Stimulated activated CD8-positive, alpha-beta memory T cell treated with anti-CD3 and anti-CD28 coated beads, Interleukin-2, amount 100 ng/mL, for 1 hour (primary cell): ENCODE measurements around the gene ZNF23.
"Not testable (repeated sequence)": the region's sequence is repeated elsewhere in the genome, so short reads cannot be mapped to it uniquely, and the experiment has no call there.

Source experiments
- DNase-seq, 2 donors: peaks; one replicate each; pipeline ENCODE4 v3.0.0-alpha.2; 2020; ENCODE audit warnings: low read depth in 2 of 2

The ZNF23 gene

GRCh38 chr16:71461686-71462648 lies at the start of gene ZNF23:
Gene ZNF23 (minus strand): TSS chr16:71462247. CDS start chr16:71456796, 5,451 bp downstream.
- peak; percentile 47 to 63 for DNase-seq

- DNase-seq, result no peak
Observed at GRCh38 chr16:71507061-71507460, 45.0 kb upstream of the ZNF23 start.

- no peak for DNase-seq
Observed at GRCh38 chr16:71504901-71505300, 42.9 kb upstream of the ZNF23 start.

GRCh38 chr16:71504051-71504450 lies 42.0 kb upstream of the ZNF23 start:
- not testable (repeated sequence) for DNase-seq

- DNase-seq, result no peak
Observed at GRCh38 chr16:71501547-71501946, 39.5 kb upstream of the ZNF23 start.

GRCh38 chr16:71500964-71501363 lies 38.9 kb upstream of the ZNF23 start:
- DNase-seq, result no peak

- peak in 1 of 2 donors; percentile 10 for DNase-seq
Observed at GRCh38 chr16:71499775-71500364, 37.8 kb upstream of the ZNF23 start.

- DNase-seq, result no peak
Observed at GRCh38 chr16:71498031-71498430, 36.0 kb upstream of the ZNF23 start.

- no peak for DNase-seq
Observed at GRCh38 chr16:71493213-71493612, 31.2 kb upstream of the ZNF23 start.

- no peak for DNase-seq
Observed at GRCh38 chr16:71492786-71493185, 30.7 kb upstream of the ZNF23 start.

- no peak for DNase-seq
Observed at GRCh38 chr16:71491054-71491453, 29.0 kb upstream of the ZNF23 start.

- DNase-seq, result no peak
Observed at GRCh38 chr16:71490361-71490760, 28.3 kb upstream of the ZNF23 start.

GRCh38 chr16:71489122-71489521 lies 27.1 kb upstream of the ZNF23 start, which contains the start of gene ZNF19:
Gene ZNF19 (minus strand): TSS chr16:71489324. CDS start chr16:71482114, 7,210 bp downstream.
- DNase-seq, result no peak

GRCh38 chr16:71484006-71484893 lies 22.2 kb upstream of the ZNF23 start:
- DNase-seq, result peak; percentile 53 to 59

- DNase-seq, result no peak
Observed at GRCh38 chr16:71482569-71482968, 20.5 kb upstream of the ZNF23 start.

GRCh38 chr16:71480956-71481355 lies 18.9 kb upstream of the ZNF23 start:
- no peak for DNase-seq

- DNase-seq, result no peak
Observed at GRCh38 chr16:71479420-71479819, 17.4 kb upstream of the ZNF23 start.

- DNase-seq, result no peak
Observed at GRCh38 chr16:71476457-71477124, 14.5 kb upstream of the ZNF23 start.

GRCh38 chr16:71474864-71475263 lies 12.8 kb upstream of the ZNF23 start:
- DNase-seq, result no peak

- no peak for DNase-seq
Observed at GRCh38 chr16:71473891-71474290, 11.8 kb upstream of the ZNF23 start.

- DNase-seq, result no peak
Observed at GRCh38 chr16:71472931-71473330, 10.9 kb upstream of the ZNF23 start.
